ENCODE results near the gene WNT1.

The WNT1 gene

GRCh38 chr12:48978291-48978740 lies at the start of gene WNT1:
Gene WNT1 (plus strand): TSS chr12:48978322. CDS start chr12:48978651, 329 bp downstream.
- DNase-seq, result no peak

DNA sequence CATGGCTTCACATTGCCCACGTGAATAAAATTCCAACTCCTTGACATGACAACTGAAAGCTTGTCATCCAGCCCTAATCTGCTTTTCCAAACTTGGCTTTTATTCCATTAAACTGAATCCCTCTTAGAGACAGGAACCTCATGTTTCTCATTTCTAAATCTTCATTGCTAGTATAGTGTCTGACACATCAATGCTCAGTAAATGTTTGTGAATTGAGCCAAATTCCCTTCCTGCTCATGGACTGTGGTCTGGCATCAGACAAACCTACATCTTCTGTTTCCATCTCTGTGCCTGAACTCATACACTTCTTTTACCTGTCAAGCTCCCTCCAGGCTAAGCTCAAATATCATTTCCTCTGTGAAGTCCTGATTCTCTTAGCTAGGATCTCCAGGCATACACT lies 48.6 kb upstream of the WNT1 start:
- DNase-seq, result no peak

- no peak for DNase-seq
These were observed 47.6 kb upstream of the WNT1 start for GRCh38 chr12:48930475-48930874.

DNA sequence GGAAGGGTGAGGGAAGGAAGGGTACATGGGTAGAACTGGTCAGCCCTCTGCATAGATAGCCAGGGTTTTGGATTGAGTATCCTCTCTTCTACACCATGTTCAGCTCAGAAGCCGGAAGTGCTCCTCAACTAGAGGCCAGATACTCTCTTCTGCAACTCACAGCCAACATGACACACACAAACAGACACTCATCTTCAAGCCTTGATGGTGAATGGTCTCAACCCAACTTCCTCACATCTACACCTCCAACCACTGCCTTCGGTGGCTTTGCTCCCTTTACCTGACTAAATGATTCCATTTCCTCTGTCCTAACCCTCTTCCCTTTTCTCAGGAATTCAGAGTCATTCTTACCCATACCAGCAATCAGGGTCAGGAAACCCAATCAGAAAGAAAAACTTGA lies 45.2 kb upstream of the WNT1 start:
- DNase-seq, result no peak

GRCh38 chr12:48933664-48934311 lies 44.3 kb upstream of the WNT1 start:
- DNase-seq, result no peak

GRCh38 chr12:48934312-48934706 lies 43.8 kb upstream of the WNT1 start:
- DNase-seq, result no peak

DNA sequence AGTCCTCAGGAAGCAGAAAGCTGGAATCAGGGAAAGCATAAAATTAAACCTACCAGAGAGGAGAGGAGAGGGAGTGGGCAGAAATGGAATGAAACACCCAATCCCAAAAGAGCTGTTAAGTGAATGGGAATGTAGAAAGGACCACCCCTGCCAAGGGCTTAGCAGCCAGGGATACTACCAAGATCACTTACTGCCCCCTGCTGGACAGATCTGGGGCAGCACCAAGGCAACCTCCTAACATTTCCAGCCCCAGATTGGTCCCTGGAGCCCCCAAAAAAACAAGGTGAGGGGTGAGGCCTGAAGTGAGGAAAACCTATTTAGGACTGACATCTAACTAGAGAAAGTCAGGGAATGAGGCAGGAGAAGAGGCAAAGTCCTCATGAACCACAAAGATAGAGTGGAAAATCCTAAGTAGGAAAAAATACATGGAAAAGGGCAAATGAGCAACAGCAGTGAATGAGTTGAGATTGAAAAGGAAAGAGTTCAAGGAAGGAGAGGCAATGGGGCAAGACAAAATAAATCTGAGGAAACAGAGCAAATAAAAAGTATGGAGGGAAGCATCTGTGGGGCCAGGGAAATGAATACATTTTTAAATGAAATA lies 41.6 kb upstream of the WNT1 start:
- peak; percentile 32 for DNase-seq

DNA sequence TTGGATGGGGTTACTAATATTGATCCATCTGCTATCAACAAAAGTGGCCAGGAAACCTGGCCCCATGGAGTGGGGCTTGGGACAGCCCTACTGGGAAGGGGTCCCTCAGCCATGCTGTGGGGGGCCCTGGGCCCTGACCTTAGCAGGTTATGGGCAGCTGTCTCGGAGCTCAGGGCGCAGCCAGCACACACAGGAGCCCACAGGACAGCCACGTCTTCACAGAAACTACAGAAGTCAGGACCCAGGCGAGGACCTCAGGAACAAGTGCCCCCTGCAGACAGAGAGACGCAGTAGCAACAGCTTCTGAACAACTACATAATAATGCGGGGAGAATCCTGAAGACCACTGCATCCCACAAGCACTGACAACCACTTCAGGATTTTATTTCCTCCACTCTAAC lies 41.0 kb upstream of the WNT1 start:
- no peak for DNase-seq

GRCh38 chr12:48938805-48939204 lies 39.3 kb upstream of the WNT1 start:
- DNase-seq, result no peak

GRCh38 chr12:48940181-48940580 lies 37.9 kb upstream of the WNT1 start:
- no peak for DNase-seq

- no peak for DNase-seq
These were observed 34.9 kb upstream of the WNT1 start for GRCh38 chr12:48943221-48943620.

- DNase-seq, result no peak
These were observed 31.9 kb upstream of the WNT1 start for GRCh38 chr12:48946205-48946604.

DNA sequence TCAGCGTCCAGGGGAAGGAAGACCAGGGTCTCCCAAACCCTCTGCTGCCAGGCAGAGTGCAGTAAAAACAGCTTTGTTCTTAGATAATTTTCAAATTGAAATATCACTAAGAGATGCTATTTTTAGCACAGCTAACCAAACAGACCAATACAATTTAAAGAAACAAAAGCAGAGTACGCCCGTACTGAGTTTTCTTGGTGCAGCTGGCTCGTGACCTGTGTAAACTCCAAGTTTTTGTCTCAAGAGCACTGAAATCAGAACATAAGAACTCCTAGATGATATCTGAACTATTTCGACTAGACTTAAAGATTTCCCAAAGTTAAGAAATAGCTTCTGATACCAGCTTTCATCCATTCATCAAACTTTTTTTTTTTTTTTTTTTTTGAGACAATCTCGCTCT lies 31.2 kb upstream of the WNT1 start:
- DNase-seq, result no peak

- no peak for DNase-seq
These were observed 30.4 kb upstream of the WNT1 start for GRCh38 chr12:48947727-48948126.

- DNase-seq, result no peak
These were observed 25.4 kb upstream of the WNT1 start for GRCh38 chr12:48952691-48953090.

- no peak for DNase-seq
These were observed 24.1 kb upstream of the WNT1 start for GRCh38 chr12:48954061-48954460.

DNA sequence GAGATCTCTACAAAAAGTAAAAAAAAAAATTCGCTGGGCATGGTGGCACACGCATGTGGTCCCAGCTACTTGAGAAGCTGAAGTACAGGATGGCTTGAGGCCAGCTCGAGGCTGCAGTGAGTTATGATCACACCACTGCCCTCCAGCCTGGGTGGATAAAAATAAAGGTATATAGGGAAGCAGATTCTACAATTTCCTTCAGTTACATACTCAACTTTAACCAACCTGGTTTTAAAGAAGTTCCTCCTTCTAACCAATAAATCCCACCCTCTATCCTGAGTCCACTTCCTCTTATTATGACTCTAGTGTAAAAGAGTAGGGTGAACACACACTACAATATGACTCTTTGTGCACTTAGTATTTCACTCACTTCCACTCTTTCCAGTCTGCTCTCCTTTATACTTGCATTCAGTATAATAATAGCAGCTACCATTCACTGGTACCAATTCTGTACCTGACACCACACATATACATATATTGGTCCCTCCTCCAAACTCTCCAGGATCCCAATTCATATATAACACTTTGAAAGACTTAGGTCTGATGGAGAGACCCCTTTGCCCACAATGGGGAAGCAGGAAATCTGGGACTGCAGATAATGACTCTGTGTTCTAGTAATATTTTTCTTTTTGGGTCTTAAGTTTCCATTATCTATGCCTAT lies 23.2 kb upstream of the WNT1 start:
- DNase-seq, result no peak

DNA sequence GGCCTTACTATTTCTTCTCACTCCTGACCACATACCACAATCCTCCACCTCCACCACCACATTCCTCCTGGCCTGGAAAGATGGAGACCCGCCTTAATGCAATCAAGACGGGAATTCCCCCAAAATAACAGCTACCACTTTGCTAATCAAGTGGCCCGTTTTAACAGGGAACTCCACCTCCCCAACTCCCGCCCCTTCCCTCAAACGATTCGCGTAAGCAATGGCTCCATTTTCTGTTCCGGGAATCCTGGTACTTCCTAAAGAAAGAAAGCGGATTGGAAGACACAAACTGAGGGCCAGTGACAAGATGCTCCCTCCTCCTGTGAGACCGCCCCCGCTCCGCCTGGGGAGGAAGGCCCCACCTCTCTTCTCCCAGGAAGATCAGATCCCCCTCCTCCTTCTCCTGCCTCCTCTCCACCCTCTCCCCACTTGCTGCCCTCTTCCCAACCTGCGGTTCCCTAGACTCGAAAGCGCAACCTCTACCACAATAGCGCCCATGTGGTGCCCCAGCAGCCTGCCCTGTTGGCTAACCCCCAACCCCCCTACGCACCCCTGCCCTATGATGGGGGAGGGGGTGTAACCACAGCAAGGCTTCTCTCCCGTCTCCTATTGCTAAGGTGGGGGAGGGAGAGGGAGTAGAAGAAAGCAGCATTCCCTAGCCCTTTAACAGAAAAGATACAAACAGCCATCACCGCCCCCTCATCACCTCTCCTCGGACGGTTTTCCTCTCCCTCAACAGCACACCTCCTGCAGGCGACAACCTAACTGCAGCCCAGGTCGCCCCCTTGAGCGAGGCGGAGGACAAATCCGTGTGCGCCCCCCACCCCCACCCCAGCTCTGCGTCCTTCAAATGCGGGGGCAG lies 21.6 kb upstream of the WNT1 start:
- no peak for DNase-seq

GRCh38 chr12:48957141-48958048 lies 20.7 kb upstream of the WNT1 start, which contains the start of gene ARF3:
Gene ARF3 (minus strand): TSS chr12:48957487. CDS start chr12:48941095, 16,392 bp downstream.
- DNase-seq, result peak; percentile 67

GRCh38 chr12:48958049-48958388 lies 20.1 kb upstream of the WNT1 start:
- no peak for DNase-seq

DNA sequence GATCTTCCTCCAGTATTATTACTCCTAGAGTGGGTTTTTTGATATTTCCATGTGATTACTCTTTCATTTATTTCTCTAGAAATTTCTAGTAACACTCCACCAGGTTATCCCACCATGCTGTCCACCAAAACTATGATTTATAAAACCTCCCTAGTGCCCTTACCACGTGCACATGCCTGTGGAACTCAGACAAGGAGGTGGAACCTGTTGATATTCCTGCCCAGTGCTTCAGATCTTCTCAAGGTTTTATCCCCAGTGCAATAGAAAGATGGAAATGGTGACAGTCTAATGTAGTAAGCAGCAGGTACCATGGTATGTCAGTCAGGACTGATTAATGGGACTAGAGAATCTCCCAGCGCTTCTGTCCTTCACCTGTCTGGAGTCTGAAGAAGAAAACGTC lies 17.3 kb upstream of the WNT1 start:
- DNase-seq, result no peak

- DNase-seq, result no peak
These were observed 16.8 kb upstream of the WNT1 start for GRCh38 chr12:48961331-48961730.

Measured in SHP77 treated with DMSO at 0.1 percent for 48 hours (cell line).